Skin epidermis (tissue), 12 donors: ENCODE results near the gene CNTRL.

ENCODE experiments used
- H3K27ac ChIP-seq, 21 experiments: fragments of 200-600 bp; sonication (generic) in 11 of 21; one replicate each; pipeline ENCODE4 v1.5.0; 2020; ENCODE audit warnings: mild to moderate bottlenecking in 3 of 21, inconsistent platforms in 2 of 21, moderate library complexity in 2 of 21
- H3K4me3 ChIP-seq, 7 experiments: fragments of 200-600 bp; sonication (generic) in 2 of 7; one replicate each; pipeline ENCODE4 v1.5.0; 2020; ENCODE audit warnings: inconsistent platforms in 2 of 7, mild to moderate bottlenecking in 2 of 7, moderate library complexity in 1 of 7

CNTRL gene

GRCh38 chr9:121218357-121219027 lies 143.7 kb downstream of the CNTRL start:
- H3K4me3 ChIP-seq, result no peak overlapping the region
- H3K27ac ChIP-seq, result no peak overlapping the region

GRCh38 chr9:121219530-121219929 lies 144.8 kb downstream of the CNTRL start:
- peak overlapping the region in 1 of 21 experiments; percentile 67 for H3K27ac ChIP-seq
- H3K4me3 ChIP-seq, result no peak overlapping the region

GRCh38 chr9:121220996-121221663 lies 146.4 kb downstream of the CNTRL start:
- Histone ChIP-seq H3K4me3 (no peak overlapping the region), H3K27ac (peak overlapping the region in 9 of 21 experiments; percentile 9 to 67 (median 33))

GRCh38 chr9:121221664-121222055 lies 146.9 kb downstream of the CNTRL start:
- Histone ChIP-seq H3K4me3 (no peak overlapping the region), H3K27ac (peak overlapping the region in 8 of 21 experiments; percentile 9 to 67 (median 35))

GRCh38 chr9:121222524-121223171 lies 147.9 kb downstream of the CNTRL start:
- H3K4me3 ChIP-seq, result no peak overlapping the region
- no peak overlapping the region for H3K27ac ChIP-seq

- no peak overlapping the region for H3K27ac ChIP-seq
Measured at GRCh38 chr9:121225240-121225639, 150.5 kb downstream of the CNTRL start.

GRCh38 chr9:121226175-121226574 lies 151.4 kb downstream of the CNTRL start:
- no peak overlapping the region for H3K4me3 ChIP-seq

More at GRCh38 chr9:121225240-121225639, 150.5 kb downstream of the CNTRL start:
- no peak overlapping the region for H3K4me3 ChIP-seq

More at GRCh38 chr9:121226175-121226574, 151.4 kb downstream of the CNTRL start:
- no peak overlapping the region for H3K27ac ChIP-seq
